Measurements from ENCODE around the gene CHD8. TPM values are rescaled to one million over a fixed set of nuclear protein-coding genes. Genes with fewer than 3 reads are reported as not detected.

The CHD8 gene
- total RNA-seq, 3 donors from 2014 or later, result 53.8 to 81.4 (median 72.4) TPM

GRCh38 chr14:21419528-21419927 lies 36.4 kb downstream of the CHD8 start:
- DNase-seq (ENCODE audit: low spot score in 2 of 2), result no peak
- Histone ChIP-seq H3K27me3 (no peaks in the 10 kb centered on the region), H3K27ac (no peak overlapping the region), H3K4me3 (no peak overlapping the region), H3K9me3 (no peaks in the 10 kb centered on the region), H3K4me1 (no peaks in the 10 kb centered on the region), H3K36me3 (peaks cover 9% of the 10 kb centered on the region)
- intact Hi-C loops (cut with DNase I; ENCODE audit: low total_unique reads), result no loop called here
- TF ChIP-seq, protein P1, sequence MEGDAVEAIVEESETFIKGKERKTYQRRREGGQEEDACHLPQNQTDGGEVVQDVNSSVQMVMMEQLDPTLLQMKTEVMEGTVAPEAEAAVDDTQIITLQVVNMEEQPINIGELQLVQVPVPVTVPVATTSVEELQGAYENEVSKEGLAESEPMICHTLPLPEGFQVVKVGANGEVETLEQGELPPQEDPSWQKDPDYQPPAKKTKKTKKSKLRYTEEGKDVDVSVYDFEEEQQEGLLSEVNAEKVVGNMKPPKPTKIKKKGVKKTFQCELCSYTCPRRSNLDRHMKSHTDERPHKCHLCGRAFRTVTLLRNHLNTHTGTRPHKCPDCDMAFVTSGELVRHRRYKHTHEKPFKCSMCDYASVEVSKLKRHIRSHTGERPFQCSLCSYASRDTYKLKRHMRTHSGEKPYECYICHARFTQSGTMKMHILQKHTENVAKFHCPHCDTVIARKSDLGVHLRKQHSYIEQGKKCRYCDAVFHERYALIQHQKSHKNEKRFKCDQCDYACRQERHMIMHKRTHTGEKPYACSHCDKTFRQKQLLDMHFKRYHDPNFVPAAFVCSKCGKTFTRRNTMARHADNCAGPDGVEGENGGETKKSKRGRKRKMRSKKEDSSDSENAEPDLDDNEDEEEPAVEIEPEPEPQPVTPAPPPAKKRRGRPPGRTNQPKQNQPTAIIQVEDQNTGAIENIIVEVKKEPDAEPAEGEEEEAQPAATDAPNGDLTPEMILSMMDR (IDR thresholded peaks at IDR 0.05), result no peak
- TF ChIP-seq POLR2A (IDR thresholded peaks at IDR 0.05) (no peak), POLR2AphosphoS5 (IDR thresholded peaks at IDR 0.05) (no peak)

DNA sequence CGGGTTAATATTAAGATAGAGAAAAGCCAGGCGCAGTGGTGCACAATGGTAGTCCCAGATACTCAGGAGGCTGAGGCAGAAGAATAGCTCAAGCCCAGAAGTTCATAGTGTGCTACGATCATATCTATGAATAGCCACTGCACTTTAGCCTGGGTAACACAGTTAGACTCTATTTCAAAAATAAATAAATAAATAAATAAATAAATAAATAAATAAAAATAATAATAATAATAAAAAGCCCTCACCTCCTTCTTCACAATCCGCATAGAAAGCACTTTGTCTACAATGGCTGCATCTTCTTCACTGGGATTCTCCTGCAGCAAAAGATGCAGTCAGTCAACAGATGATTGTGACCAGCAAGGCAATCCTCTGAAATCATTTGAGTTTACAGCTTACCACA lies 40.6 kb downstream of the CHD8 start:
- TF ChIP-seq, protein P1 (IDR thresholded peaks at IDR 0.05), result no peak
- TF ChIP-seq POLR2A (IDR thresholded peaks at IDR 0.05) (no peak), POLR2AphosphoS5 (IDR thresholded peaks at IDR 0.05) (no peak)
- H3K27ac ChIP-seq, result no peak overlapping the region
- no peak overlapping the region for H3K4me3 ChIP-seq
- no peaks in the 10 kb centered on the region for H3K9me3 ChIP-seq
- intact Hi-C loops (cut with DNase I; ENCODE audit: low total_unique reads), result no loop called here
- H3K4me1 ChIP-seq, result no peaks in the 10 kb centered on the region
- H3K36me3 ChIP-seq, result peaks cover 28% of the 10 kb centered on the region
- DNase-seq (ENCODE audit: low spot score in 2 of 2), result no peak
- no peaks in the 10 kb centered on the region for H3K27me3 ChIP-seq

GRCh38 chr14:21414137-21414631 lies 41.7 kb downstream of the CHD8 start:
- intact Hi-C loops (cut with DNase I; ENCODE audit: low total_unique reads), result no loop called here
- Histone ChIP-seq H3K4me3 (no peak overlapping the region), H3K36me3 (peaks cover 22% of the 10 kb centered on the region), H3K27me3 (no peaks in the 10 kb centered on the region), H3K9me3 (no peaks in the 10 kb centered on the region), H3K4me1 (no peaks in the 10 kb centered on the region), H3K27ac (no peak overlapping the region)
- no peak for TF ChIP-seq POLR2AphosphoS5 (IDR thresholded peaks at IDR 0.05)
- no peak for TF ChIP-seq POLR2A (IDR thresholded peaks at IDR 0.05)
- TF ChIP-seq, protein P1 (IDR thresholded peaks at IDR 0.05), result no peak
- no peak for DNase-seq (ENCODE audit: low spot score in 2 of 2)

- TF ChIP-seq POLR2A (IDR thresholded peaks at IDR 0.05) (no peak), POLR2AphosphoS5 (IDR thresholded peaks at IDR 0.05) (no peak)
- H3K27me3 ChIP-seq, result no peaks in the 10 kb centered on the region
- H3K4me3 ChIP-seq, result no peak overlapping the region
- no peak overlapping the region for H3K27ac ChIP-seq
- no peaks in the 10 kb centered on the region for H3K9me3 ChIP-seq
- peaks cover 29% of the 10 kb centered on the region for H3K36me3 ChIP-seq
- intact Hi-C loops (cut with DNase I; ENCODE audit: low total_unique reads), result no loop called here
- H3K4me1 ChIP-seq, result no peaks in the 10 kb centered on the region
- no peak for DNase-seq (ENCODE audit: low spot score in 2 of 2)
Measured at GRCh38 chr14:21408147-21408546, 47.8 kb downstream of the CHD8 start.

DNA sequence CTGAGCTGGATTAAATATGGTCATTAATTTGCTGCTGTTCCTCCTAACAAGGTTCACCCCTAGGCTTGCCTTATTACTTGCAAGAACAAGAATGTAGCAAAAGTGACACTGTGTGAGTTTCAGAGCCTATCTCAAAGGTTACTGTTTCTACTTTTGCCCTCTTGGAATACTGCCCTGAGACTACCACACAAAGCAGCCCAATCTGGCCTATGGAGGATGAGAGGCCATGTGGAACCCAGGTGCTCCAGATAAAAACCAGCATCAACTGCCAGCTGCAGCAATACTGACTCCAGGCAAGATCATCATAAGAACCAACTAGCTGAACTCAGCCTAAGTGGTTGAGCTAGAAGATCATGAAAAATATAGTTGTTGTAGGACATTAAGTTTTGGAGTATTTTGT lies 49.7 kb downstream of the CHD8 start:
- Histone ChIP-seq H3K4me1 (no peaks in the 10 kb centered on the region), H3K9me3 (no peaks in the 10 kb centered on the region), H3K27me3 (no peaks in the 10 kb centered on the region), H3K4me3 (no peak overlapping the region), H3K27ac (no peak overlapping the region), H3K36me3 (peaks cover 21% of the 10 kb centered on the region)
- intact Hi-C loops (cut with DNase I; ENCODE audit: low total_unique reads), result no loop called here
- DNase-seq (ENCODE audit: low spot score in 2 of 2), result no peak
- TF ChIP-seq POLR2AphosphoS5 (IDR thresholded peaks at IDR 0.05) (no peak), POLR2A (IDR thresholded peaks at IDR 0.05) (no peak)
- TF ChIP-seq, protein P1 (IDR thresholded peaks at IDR 0.05), result no peak

DNA sequence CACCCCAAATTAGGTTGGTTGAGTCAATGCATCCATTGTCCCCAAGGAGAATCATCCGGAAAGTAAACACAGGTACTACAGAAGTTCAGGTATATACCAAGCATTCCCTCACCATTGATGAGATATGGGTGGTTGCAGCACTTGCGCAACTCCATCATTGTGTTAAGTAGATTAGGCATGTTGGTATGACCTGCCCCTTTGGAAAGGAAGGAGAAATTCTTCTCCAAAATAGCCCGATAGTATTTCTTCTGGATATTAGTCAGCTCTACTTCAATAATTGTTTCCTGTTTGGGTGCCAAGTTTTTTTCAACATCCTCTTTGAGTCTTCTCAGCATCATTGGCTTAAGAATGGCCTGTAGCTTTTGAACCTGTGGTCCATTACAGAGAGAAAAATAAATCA lies 50.8 kb downstream of the CHD8 start:
- DNase-seq (ENCODE audit: low spot score in 2 of 2), result no peak
- Histone ChIP-seq H3K4me1 (no peaks in the 10 kb centered on the region), H3K27ac (no peak overlapping the region), H3K36me3 (peaks cover 28% of the 10 kb centered on the region), H3K9me3 (no peaks in the 10 kb centered on the region), H3K4me3 (no peak overlapping the region), H3K27me3 (no peaks in the 10 kb centered on the region)
- TF ChIP-seq POLR2A (IDR thresholded peaks at IDR 0.05) (no peak), POLR2AphosphoS5 (IDR thresholded peaks at IDR 0.05) (no peak)
- intact Hi-C loops (cut with DNase I; ENCODE audit: low total_unique reads), result no loop called here

Measured in breast epithelium (tissue), 4 donors.